Adrenal gland (tissue), 12 donors: ENCODE results near the gene GALR3. TPM values are rescaled to one million over a fixed set of nuclear protein-coding genes. Genes with fewer than 3 reads are reported as not detected.

ENCODE experiments used
- DNase-seq, 7 donors: peaks; one replicate each; pipeline ENCODE4 v3.0.0-alpha.2; 2019 to 2020
- H3K27ac ChIP-seq, 5 donors: fragments of 200-600 bp; sonication (generic) in 4 of 5; 1 replicate in 3 of 5; 2 replicates in 2 of 5; pipeline versions ENCODE4 v1.5.1 to v1.8.0; 2016 to 2020; ENCODE audit warnings: mild to moderate bottlenecking in 1 of 5
- H3K27me3 ChIP-seq: fragments of 200-600 bp; 2 replicates; pipeline ENCODE4 v1.8.0; 2021
- H3K36me3 ChIP-seq, 2 donors: fragments of 200-600 bp; replicated peaks in 1 of 2; 1 replicate in 1 of 2; 2 replicates in 1 of 2; pipeline versions ENCODE4 v1.5.1 to v1.8.0; 2018 to 2022
- H3K4me1 ChIP-seq, 2 donors: fragments of 200-600 bp; replicated peaks in 1 of 2; 1 replicate in 1 of 2; 2 replicates in 1 of 2; pipeline versions ENCODE4 v1.5.1 to v1.8.0; 2018 to 2021
- H3K4me3 ChIP-seq, 4 donors: fragments of 200-600 bp; sonication (generic) in 3 of 4; one replicate each; pipeline ENCODE4 v1.5.1; 2016 to 2018
- H3K9me3 ChIP-seq, 3 donors: fragments of 200-600 bp; sonication (generic) in 1 of 3; replicated peaks in 1 of 3; 1 replicate in 2 of 3; 2 replicates in 1 of 3; pipeline versions ENCODE4 v1.5.1 to v1.8.0; 2016 to 2021
- CTCF ChIP-seq, 6 experiments: fragments of 450-650 bp in 4 of 6; fragments of 200-600 bp in 2 of 6; sonication (generic) in 1 of 6; IDR thresholded peaks; 1 replicate in 5 of 6; 2 replicates in 1 of 6; pipeline versions ENCODE4 v1.5.1 to v1.8.0; 2016 to 2021; ENCODE audit warnings: antibody characterized with exemption in 6 of 6, mild to moderate bottlenecking in 2 of 6, moderate library complexity in 1 of 6
- POLR2A ChIP-seq, 2 donors: fragments of 450-650 bp; IDR thresholded peaks; one replicate each; pipeline ENCODE4 v1.6.1; 2017; ENCODE audit warnings: antibody characterized with exemption in 2 of 2, mild to moderate bottlenecking in 2 of 2, moderate library complexity in 1 of 2
- WGBS, 4 donors: extraction: QIAGEN DNeasy Blood & Tissue Kit in 2 of 4; methylation state at CpG; one replicate each; pipeline versions ENCODE4 v1.1.5 to v1.1.7; 2013 to 2017; 5-methylcytosine and 5-hydroxymethylcytosine counted together
- intact Hi-C, 2 donors: fragments of 100-400 bp; cut with DNase I; formaldehyde crosslinking; loops; one replicate each; pipeline versions ENCODE4 v1.14.1 to v1.15.0; 2022 to 2023
- polyA plus RNA-seq, 3 donors: library from polyadenylated mRNA; stranded (reverse); fragments of 200-250 nt in 2 of 3; fragments of 350-450 nt in 1 of 3; fragmentation: Illumina TruSeq in 1 of 3; extraction: RNeasy Lipid Tissue Mini Kit (QIAGEN cat#74804) in 1 of 3; gene quantifications; one replicate each; pipeline ENCODE4 v1.2.3, GENCODE V29; 2013 to 2014
- total RNA-seq, 9 donors: library from RNA; depleted of rRNA in 4 of 9; stranded (reverse); fragments of >200 nt in 4 of 9; fragments of 120-200 nt in 1 of 9; fragmentation: NEBNext Ultra II Directional in 1 of 9; extraction: Animal tissue kit (Norgen Biotek cat#: 25700) in 1 of 9; gene quantifications; one replicate each; pipeline versions ENCODE4 v1.1.0 to v1.2.4, GENCODE V29; 2013 to 2023
- donor health status: healthy with polysubstance abuse.
- donor health status: Bipolar disorder and iron deficiency.
- donor health status: DM: yes; HTN: yes; CAD: no.
- donor health status: DM: no; HTN: no; CAD: no.
- donor health status: DM: no; HTN: no; CAD: no.
- donor health status: DM: yes; HTN: yes; CAD: no.

Gene GALR3
- total and polyA plus RNA-seq, 12 donors, result 0.19 to 0.33 TPM; not detected in 10

GRCh38 chr22:37855462-37855861, 32.3 kb downstream of the GALR3 start:
- no peak for DNase-seq
- Histone ChIP-seq H3K4me3 (no peak overlapping the region), H3K4me1 (peaks cover 7 to 15% of the 10 kb centered on the region in 2 donors), H3K27me3 (no peaks in the 10 kb centered on the region), H3K27ac (no peak overlapping the region), H3K36me3 (peaks cover 0 to 88% of the 10 kb centered on the region in 2 donors), H3K9me3 (no peaks in the 10 kb centered on the region)
- WGBS, 4 donors, result 75 to 93% (median 81%) methylated on average over 2 of the region's 2 CpGs
- TF ChIP-seq POLR2A (IDR thresholded peaks at IDR 0.05) (no peak), CTCF (IDR thresholded peaks at IDR 0.05) (no peak)
- intact Hi-C loops, result no loop called here

- Histone ChIP-seq H3K36me3 (peaks cover 0 to 90% of the 10 kb centered on the region in 2 donors), H3K9me3 (no peaks in the 10 kb centered on the region), H3K4me1 (peaks cover 4 to 14% of the 10 kb centered on the region in 2 donors), H3K27me3 (no peaks in the 10 kb centered on the region), H3K27ac (no peak overlapping the region), H3K4me3 (no peak overlapping the region)
- no peak for DNase-seq
- 49 to 75% (median 68%) methylated on average over 5 to 7 of the region's 7 CpGs for WGBS, 4 donors
- intact Hi-C loops, result loop anchor here (5.0 kb wide), 1 partner anchor 44 kb away; no protein-coding TSS in a partner anchor
- TF ChIP-seq POLR2A (IDR thresholded peaks at IDR 0.05) (no peak), CTCF (IDR thresholded peaks at IDR 0.05) (no peak)
Measured at GRCh38 chr22:37860796-37861421, 37.7 kb downstream of the GALR3 start.

GRCh38 chr22:37862570-37863325, 39.6 kb downstream of the GALR3 start:
- Histone ChIP-seq H3K4me1 (peaks cover 4 to 14% of the 10 kb centered on the region in 2 donors), H3K9me3 (no peaks in the 10 kb centered on the region), H3K27me3 (no peaks in the 10 kb centered on the region), H3K36me3 (peaks cover 0 to 89% of the 10 kb centered on the region in 2 donors), H3K4me3 (no peak overlapping the region), H3K27ac (peak overlapping the region in 3 of 5 donors; percentile 33 to 67 (median 46))
- intact Hi-C loops, result loop anchor here (5.0 kb wide), 1 partner anchor 45 kb away; no protein-coding TSS in a partner anchor
- DNase-seq, result peak in 1 of 7 donors; percentile 40
- WGBS, 4 donors, result 46 to 56% (median 55%) methylated on average over 7 of the region's 7 CpGs
- TF ChIP-seq POLR2A (IDR thresholded peaks at IDR 0.05) (no peak), CTCF (IDR thresholded peaks at IDR 0.05) (no peak)

- Histone ChIP-seq H3K9me3 (no peaks in the 10 kb centered on the region), H3K36me3 (peaks cover 0 to 81% of the 10 kb centered on the region in 2 donors), H3K4me1 (peaks cover 4 to 14% of the 10 kb centered on the region in 2 donors), H3K4me3 (no peak overlapping the region), H3K27me3 (no peaks in the 10 kb centered on the region), H3K27ac (no peak overlapping the region)
- no peak for DNase-seq
- no peak for TF ChIP-seq CTCF (IDR thresholded peaks at IDR 0.05)
- no peak for TF ChIP-seq POLR2A (IDR thresholded peaks at IDR 0.05)
- WGBS, 4 donors, result 72 to 76% (median 75%) methylated on average over 6 of the region's 6 CpGs
- intact Hi-C loops, result no loop called here
Measured at GRCh38 chr22:37865510-37865909, 42.3 kb downstream of the GALR3 start.
